Right hindlimb (tissue), 1 donor: ENCODE measurements around the gene FADS1.

Experiments
- DNase-seq: peaks from one replicate; pipeline ENCODE4 v3.0.0-alpha.2; 2018

The FADS1 gene

DNA sequence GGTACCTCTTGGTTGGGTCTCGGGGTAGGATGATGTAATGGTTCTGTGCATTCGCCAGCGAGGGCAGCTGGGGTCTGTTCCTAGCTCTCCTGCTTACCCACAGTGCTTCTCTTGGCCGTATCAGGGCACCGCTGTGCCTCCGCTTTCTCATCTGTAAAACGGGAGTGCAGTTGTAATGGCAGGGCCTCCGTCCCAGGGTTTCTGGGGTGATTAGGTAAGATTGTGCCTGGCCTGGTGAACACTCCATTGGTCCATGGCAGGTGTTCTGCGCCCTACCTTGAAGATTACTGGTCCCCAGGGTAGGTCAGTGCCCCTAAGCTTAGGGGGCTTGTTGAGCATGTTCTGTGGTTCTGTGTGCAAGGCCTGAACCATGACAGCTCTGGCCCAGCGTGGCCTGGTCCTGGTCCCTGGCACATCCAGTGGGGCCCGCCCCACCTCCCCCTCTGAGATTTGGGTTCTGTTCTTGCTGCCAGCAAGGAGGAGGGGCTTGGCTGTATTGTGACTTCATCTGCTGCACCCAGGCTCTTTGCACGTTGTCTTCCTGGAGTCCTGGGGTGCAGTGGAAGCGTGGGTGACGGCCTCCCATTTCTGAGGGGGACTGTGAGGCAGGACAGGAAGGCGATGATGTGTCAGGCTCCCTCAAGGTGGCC, 59.5 kb downstream of the FADS1 start:
- no peak for DNase-seq

DNA sequence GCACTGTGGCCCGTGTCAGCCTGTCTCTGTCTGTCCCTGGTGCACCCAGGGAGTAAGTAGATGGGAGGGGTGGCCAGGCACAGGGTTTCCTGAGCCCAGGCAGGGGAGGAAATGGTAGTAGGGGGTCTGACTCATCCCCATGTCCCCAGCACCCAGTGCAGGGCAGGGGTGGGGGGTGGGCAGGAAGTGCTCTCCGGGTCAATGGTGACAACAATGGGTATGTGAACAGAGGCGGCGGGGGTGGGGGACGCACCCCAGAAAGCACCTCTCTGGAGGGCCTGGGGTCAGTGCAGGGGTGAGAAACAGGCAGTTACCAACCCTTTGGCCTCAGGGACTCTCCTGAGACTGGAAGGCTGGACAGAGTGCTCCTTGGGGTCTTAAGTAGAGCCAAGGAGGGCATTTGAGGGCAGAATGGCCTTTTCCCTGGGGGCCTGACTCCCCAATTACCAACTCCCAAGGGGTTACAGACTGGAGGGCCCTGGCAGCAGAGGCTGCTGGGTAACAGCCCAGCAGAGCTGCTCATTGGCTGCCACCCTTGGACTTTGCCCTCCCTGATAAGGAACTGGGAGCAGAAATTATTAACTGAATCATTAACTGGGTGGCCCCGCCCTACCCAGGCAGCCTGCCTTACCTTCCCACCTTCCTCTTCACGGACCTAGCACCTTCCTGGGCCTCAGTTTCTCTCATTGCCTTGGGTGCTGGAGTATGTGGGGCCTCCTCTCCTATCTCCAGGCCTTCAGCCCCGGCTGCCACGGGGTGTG, 60.2 kb downstream of the FADS1 start:
- DNase-seq: no peak

DNA sequence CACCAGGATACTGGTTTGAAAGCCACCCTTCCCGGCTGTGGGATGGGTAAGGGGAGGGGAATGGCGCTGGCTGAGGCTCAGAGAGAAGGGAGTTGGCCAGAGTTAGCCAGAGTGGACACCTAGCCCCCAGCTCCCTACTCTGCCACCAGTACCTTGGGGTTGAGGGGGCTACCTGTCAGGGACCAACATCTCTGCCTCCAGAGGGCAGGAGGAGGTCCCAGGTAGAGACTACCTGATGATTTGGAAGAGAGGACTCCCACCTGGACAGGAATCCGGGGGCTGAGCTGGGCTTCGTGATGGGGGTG, 60.7 kb downstream of the FADS1 start:
- no peak for DNase-seq

DNA sequence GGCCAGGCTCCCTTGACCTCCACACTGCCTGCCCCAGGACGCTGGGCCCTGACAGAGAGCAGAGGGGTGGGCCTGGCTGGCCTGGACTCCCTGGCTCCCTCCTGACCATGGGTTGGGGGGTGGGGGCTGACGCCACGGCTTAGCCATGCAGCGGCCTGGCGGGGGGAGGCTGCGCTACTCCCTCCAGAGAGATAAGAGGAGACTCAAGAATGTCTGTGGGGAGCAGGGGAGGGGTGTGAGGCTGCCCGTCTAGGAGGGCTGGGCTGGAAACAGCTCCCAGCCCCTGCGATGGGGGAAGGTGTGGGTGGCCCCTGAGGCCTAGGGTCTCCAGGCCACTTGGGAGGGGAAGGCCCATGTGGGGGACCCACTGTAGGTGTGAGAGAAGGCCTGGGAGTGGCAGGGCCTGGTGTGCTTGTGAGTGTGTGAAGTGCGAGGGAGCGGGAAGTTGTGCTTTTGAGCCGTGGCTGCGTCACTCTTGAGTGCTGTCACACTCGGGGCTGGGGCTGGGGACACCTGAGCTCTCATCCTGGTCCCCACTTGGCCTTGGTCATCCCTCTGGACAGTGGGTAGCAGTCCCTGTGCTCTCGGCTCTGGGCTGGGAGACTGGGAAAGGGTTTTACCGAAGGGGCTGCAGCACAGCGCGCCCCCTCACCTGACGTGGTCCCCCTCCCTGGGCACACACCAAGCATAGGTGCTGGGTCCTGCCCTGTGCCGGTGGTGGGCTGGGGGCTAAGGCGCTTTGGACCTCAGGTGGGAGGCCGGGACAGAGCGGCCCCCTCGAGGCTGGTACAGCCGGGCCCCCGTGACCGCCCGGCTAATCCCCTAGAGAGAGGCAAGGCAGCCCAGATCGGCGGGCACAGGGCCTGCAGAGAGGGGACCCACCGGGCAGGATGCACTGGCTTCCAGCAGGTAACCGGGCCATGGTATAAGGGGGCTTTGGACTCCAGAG, 62.0 kb downstream of the FADS1 start:
- no peak for DNase-seq

DNA sequence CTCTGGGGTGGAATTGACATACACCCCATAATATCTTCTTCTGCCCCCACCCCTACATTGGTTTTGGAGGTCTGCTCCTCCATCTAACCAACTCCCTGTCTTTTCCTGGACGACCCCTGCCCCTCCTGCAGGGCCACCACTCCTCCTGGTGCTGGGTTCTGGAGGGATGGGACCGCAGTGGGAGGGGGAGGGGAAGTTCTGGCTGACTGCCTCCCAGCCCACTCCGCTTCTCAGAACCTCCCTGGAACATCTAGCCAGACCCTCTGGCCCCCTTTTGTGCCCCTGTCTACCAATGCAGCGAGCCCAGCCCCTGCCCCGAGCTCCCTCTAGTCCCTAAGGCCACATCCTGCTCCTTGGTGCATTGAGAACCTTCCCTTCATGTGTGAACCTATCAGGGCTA, 63.1 kb downstream of the FADS1 start:
- DNase-seq: no peak

DNA sequence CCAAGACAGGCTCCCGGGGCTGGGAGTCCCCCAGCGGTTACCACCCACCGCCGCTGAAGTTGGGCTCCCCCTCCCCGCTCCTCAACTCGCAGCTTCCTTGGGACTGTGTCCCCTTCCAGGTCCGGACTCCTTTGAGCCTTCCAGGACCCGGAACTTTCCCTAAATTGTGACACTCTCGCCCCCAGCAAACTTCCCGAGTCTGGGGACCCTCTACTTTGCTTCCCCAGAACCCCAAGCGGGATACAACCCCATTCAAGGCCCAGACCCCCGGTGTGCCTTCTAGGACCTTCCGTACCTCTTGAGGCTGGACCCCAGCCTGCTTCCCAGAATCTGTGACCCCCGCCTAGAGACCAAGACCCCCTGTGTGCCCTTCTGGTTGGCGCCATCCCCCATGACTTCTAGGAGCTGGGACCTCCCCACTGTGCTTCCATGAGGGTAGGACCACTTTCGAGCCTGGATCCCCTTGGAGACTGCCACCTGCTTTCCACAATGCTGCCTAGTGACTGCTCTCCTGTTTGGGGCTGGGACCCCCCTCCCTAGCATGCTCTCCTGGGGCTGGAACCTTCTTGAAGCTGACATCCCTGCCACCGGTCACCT, 63.8 kb downstream of the FADS1 start:
- no peak for DNase-seq

DNA sequence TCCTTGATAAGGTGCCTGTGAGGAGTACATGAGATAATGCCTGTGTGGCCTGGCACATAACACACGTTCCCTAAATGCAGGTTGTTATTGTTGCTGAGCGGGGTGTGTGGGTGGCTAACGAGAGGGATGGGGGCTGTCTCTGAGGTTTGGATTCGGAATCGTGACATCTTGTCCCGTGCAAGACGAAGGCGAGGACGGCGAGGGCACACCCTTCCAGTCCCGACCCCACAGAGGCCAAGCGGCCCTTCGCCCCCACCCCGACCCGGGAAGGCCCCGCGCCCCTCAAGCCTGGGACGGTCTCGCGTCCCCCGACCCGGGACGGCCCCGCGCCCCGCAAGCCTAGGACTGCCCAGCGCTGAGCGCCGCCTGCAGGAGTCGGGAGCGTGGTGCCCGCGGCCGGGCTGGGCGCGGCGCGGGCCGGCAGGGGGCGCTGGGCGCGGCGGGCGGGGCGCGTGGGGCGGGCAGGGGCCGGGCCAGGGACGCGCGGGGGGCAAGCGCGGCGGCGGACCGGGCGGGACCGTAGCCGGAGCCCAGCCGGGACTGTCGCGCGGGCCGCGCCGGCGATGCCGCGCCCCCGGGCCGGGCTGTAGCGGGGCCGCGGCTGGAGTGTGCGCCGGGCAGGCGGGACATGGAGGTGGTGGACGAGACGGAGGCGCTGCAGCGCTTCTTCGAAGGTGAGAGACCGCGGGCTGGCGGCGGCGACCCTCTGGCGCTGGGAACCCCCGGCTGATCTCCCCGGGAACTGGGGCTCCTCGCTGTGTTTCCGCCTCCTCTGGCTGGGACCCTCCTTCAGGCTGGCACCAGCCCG, 64.5 kb downstream of the FADS1 start, which contains the start of gene MYRF:
Gene MYRF, plus strand, starts transcription at position 520 of the 808 bp plus-strand sequence. Its CDS starts 109 bp downstream, at position 629.
- DNase-seq: peak; percentile 59

DNA sequence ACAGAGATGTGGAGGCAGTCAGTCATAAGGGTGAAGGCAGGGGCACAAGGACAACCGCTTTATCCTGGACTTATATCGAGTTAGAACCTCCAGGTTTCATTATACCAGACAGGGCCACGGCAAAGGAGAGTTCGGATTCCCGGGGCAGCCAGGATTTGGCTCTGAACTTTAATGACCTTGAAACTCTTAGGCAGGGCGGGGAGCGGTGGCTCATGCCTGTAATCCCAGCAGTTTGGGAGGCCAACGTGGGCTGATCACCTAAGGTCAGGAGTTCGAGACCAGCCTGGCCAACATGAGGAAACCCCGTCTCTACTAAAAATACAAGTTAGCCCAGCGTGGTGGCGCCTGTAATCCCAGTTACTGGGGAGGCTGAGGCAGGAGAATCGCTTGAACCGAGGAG, 65.4 kb downstream of the FADS1 start:
- DNase-seq: no peak

DNA sequence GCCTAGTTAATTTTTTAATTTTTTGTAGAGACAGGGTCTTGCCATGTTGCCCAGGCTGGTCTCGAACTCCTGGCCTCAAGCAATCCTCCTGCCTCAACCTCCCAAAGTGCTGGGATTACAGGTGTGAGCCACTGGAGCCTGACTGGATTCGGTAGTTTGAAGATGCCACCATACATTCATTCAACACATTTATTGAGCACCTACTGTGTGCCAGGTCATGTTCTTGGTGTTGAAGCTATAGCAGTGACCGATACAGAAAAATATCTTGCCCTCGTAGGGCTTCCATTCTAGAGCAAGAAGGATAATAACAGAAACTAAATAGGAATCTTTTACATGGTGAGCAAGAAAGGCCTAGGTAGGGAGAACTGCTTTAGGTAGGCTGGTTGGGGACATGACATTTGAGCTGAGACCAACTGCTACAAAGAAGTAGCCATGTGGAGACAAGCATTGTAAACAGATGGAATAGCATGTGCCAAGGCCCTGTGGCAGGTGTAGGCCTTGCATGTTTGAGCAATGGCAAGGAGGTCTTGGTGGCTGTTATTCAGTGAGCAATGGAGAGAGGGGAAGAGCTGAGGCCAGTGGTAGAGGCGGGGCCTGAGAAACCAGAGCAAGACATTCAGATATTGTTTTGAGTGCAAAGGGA, 66.1 kb downstream of the FADS1 start:
- no peak for DNase-seq
